Lower leg skin (tissue), 3 donors: ENCODE measurements around the gene PRMT9.

Experiments used
- CTCF ChIP-seq, 3 donors: fragments of 450-650 bp; IDR thresholded peaks; one replicate each; pipeline ENCODE4 v1.5.1; 2016; ENCODE audit warnings: antibody characterized with exemption in 3 of 3, mild to moderate bottlenecking in 3 of 3, moderate library complexity in 2 of 3
- POLR2A ChIP-seq, 2 donors: fragments of 450-650 bp; IDR thresholded peaks; one replicate each; pipeline ENCODE4 v1.6.1; 2016 to 2017; ENCODE audit warnings: antibody characterized with exemption in 2 of 2, mild to moderate bottlenecking in 1 of 2, moderate library complexity in 1 of 2

- TF ChIP-seq CTCF (IDR thresholded peaks at IDR 0.05) (no peak), POLR2A (IDR thresholded peaks at IDR 0.05) (no peak)
Measured at GRCh38 chr4:147633113-147633512, 50.9 kb downstream of the PRMT9 start.
